Measurements from ENCODE around the gene TAF3.

The TAF3 gene

DNA sequence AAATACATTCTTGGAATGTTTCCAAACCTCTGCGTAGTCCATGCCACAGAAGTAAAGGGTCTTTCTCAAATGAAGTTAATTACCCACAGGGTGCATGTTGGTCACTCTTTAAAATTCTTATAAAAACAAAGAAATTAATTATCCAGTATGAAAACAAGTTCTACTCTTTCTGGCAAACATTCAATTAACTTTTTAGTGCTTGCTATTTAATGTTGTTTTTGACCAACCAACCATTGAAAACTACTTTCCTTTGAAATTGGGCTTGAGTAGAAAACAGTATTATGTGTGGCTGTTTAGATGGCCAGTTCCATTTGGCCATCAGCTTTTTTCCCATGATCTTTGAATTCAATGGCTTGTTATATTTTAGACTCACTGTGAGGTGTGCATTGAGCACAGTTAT lies 83.0 kb downstream of the TAF3 start:
- Histone ChIP-seq H3K9ac (ENCODE audit: low read length) (no peak overlapping the region), H3K79me1 (ENCODE audit: low read length) (peaks cover 4% of the 10 kb centered on the region), H2BK120ac (ENCODE audit: low read depth, low read length) (no peak overlapping the region), H3K4ac (ENCODE audit: low read depth, low read length) (no peak overlapping the region), H3K18ac (ENCODE audit: low read length) (no peak overlapping the region), H2BK5ac (ENCODE audit: low read length) (no peak overlapping the region), H4K5ac (ENCODE audit: low read length) (no peak overlapping the region), H3K4me2 (ENCODE audit: low read length) (no peak overlapping the region), H3K23ac (ENCODE audit: low read length) (no peak overlapping the region), H3K36me3 (ENCODE audit: control insufficient read depth, insufficient read depth, low read length) (no peaks in the 10 kb centered on the region), H3K4me3 (ENCODE audit: low read length) (no peak overlapping the region), H3K79me2 (ENCODE audit: control insufficient read depth, insufficient read depth, low read length) (no peaks in the 10 kb centered on the region), H3K56ac (ENCODE audit: low read length) (no peak overlapping the region), H2BK15ac (replicated peaks; ENCODE audit: low read depth) (no peak overlapping the region), H4K8ac (ENCODE audit: low read depth, low read length) (no peak overlapping the region), H3K27me3 (ENCODE audit: insufficient read depth, low read length, poor library complexity) (no peaks in the 10 kb centered on the region), H2AK5ac (ENCODE audit: low read length) (no peak overlapping the region), H3K27ac (ENCODE audit: low read depth, low read length) (no peak overlapping the region), H3K4me1 (ENCODE audit: control insufficient read depth, low read depth, low read length) (no peaks in the 10 kb centered on the region)
- no CpG with 5 or more reads among the region's 1 CpG for WGBS (ENCODE audit: extremely low coverage, insufficient coverage, low lambda C conversion rate)
- no peak for DNase-seq

DNA sequence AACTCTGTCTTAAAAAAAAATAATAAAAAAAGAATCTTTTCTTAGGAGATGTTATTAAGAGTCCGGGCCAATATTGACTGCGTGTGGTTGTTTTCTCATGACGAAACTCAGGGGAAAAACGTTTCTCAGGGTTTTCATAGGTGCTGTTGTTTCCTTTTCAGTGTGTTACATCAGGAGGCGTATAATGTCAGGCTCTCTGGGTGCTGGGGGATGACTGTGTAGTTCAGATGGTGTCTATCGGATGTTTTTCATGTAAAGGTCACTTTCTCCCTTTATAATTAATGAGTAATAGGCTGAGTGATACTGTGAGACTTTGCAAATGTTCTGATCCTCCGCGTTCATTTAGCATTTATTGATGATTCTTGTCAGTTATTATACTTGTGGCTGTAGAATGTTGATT lies 84.1 kb downstream of the TAF3 start:
- H3K56ac ChIP-seq (ENCODE audit: low read length): no peak overlapping the region
- no peak overlapping the region for H3K27ac ChIP-seq (ENCODE audit: low read depth, low read length)
- H3K18ac ChIP-seq (ENCODE audit: low read length): peak overlapping the region; percentile 68
- no peaks in the 10 kb centered on the region for H3K79me2 ChIP-seq (ENCODE audit: control insufficient read depth, insufficient read depth, low read length)
- no CpG with 5 or more reads among the region's 8 CpGs for WGBS (ENCODE audit: extremely low coverage, insufficient coverage, low lambda C conversion rate)
- peaks cover 4% of the 10 kb centered on the region for H3K79me1 ChIP-seq (ENCODE audit: low read length)
- no peak overlapping the region for H2BK120ac ChIP-seq (ENCODE audit: low read depth, low read length)
- H3K36me3 ChIP-seq (ENCODE audit: control insufficient read depth, insufficient read depth, low read length): no peaks in the 10 kb centered on the region
- no peak overlapping the region for H3K4ac ChIP-seq (ENCODE audit: low read depth, low read length)
- DNase-seq: no peak
- no peak overlapping the region for H3K4me3 ChIP-seq (ENCODE audit: low read length)
- H3K9ac ChIP-seq (ENCODE audit: low read length): no peak overlapping the region
- H3K23ac ChIP-seq (ENCODE audit: low read length): no peak overlapping the region
- no peak overlapping the region for H2AK5ac ChIP-seq (ENCODE audit: low read length)
- H3K4me1 ChIP-seq (ENCODE audit: control insufficient read depth, low read depth, low read length): no peaks in the 10 kb centered on the region
- no peak overlapping the region for H2BK5ac ChIP-seq (ENCODE audit: low read length)
- no peaks in the 10 kb centered on the region for H3K27me3 ChIP-seq (ENCODE audit: insufficient read depth, low read length, poor library complexity)
- H4K8ac ChIP-seq (ENCODE audit: low read depth, low read length): no peak overlapping the region
- H2BK15ac ChIP-seq (replicated peaks; ENCODE audit: low read depth): no peak overlapping the region
- H4K5ac ChIP-seq (ENCODE audit: low read length): no peak overlapping the region
- H3K4me2 ChIP-seq (ENCODE audit: low read length): no peak overlapping the region

DNA sequence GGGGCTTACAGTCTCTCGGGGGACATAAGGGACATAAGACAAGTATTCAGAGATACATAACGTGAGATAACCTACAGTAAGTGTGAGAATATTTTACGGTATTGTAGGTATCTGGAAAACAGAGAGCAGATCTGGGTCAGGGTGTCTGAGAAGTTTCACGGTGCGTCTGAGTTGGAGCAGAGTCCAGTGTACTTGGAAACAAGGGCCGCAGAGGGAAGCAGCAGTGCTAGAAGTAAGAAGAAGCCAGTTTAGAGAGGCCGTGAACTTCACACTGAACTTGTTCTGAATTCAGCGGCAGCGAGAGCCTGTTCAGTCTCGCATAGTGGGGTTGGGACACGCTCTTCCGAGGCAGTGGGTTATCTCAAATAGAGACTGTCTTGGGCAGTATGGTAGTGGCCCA lies 85.5 kb downstream of the TAF3 start:
- H3K18ac ChIP-seq (ENCODE audit: low read length): no peak overlapping the region
- H4K8ac ChIP-seq (ENCODE audit: low read depth, low read length): no peak overlapping the region
- peaks cover 4% of the 10 kb centered on the region for H3K79me1 ChIP-seq (ENCODE audit: low read length)
- H2BK120ac ChIP-seq (ENCODE audit: low read depth, low read length): no peak overlapping the region
- H3K9ac ChIP-seq (ENCODE audit: low read length): no peak overlapping the region
- DNase-seq: no peak
- H2AK5ac ChIP-seq (ENCODE audit: low read length): no peak overlapping the region
- H3K4me3 ChIP-seq (ENCODE audit: low read length): no peak overlapping the region
- no peaks in the 10 kb centered on the region for H3K79me2 ChIP-seq (ENCODE audit: control insufficient read depth, insufficient read depth, low read length)
- no CpG with 5 or more reads among the region's 12 CpGs for WGBS (ENCODE audit: extremely low coverage, insufficient coverage, low lambda C conversion rate)
- H3K4ac ChIP-seq (ENCODE audit: low read depth, low read length): no peak overlapping the region
- peak overlapping the region; percentile 56 for H4K5ac ChIP-seq (ENCODE audit: low read length)
- H3K27me3 ChIP-seq (ENCODE audit: insufficient read depth, low read length, poor library complexity): no peaks in the 10 kb centered on the region
- H2BK15ac ChIP-seq (replicated peaks; ENCODE audit: low read depth): no peak overlapping the region
- H3K36me3 ChIP-seq (ENCODE audit: control insufficient read depth, insufficient read depth, low read length): no peaks in the 10 kb centered on the region
- no peak overlapping the region for H3K4me2 ChIP-seq (ENCODE audit: low read length)
- H3K56ac ChIP-seq (ENCODE audit: low read length): no peak overlapping the region
- H3K4me1 ChIP-seq (ENCODE audit: control insufficient read depth, low read depth, low read length): no peaks in the 10 kb centered on the region
- H2BK5ac ChIP-seq (ENCODE audit: low read length): no peak overlapping the region
- no peak overlapping the region for H3K27ac ChIP-seq (ENCODE audit: low read depth, low read length)
- no peak overlapping the region for H3K23ac ChIP-seq (ENCODE audit: low read length)

DNA sequence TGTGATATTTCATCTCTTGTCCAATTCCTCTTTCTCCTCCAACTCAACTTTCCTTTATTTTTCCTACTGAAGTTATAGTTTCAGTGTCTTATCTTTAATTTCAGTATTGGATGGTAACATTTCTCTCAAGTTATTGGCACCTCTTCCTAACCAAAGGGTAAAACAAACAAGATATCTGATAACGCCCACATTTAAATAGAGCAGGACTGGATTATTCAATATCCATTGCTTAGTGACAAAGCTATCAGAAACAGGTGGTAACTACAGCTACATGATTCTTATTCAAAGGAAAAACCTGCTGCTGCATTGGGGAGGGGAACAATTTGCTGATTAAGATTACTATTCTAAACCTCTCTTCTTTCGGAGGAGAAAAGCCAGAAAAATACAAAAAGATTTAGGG lies 87.8 kb downstream of the TAF3 start:
- Histone ChIP-seq H2AK5ac (ENCODE audit: low read length) (no peak overlapping the region), H2BK15ac (replicated peaks; ENCODE audit: low read depth) (no peak overlapping the region), H3K79me1 (ENCODE audit: low read length) (peaks cover 4% of the 10 kb centered on the region), H2BK120ac (ENCODE audit: low read depth, low read length) (no peak overlapping the region), H3K18ac (ENCODE audit: low read length) (no peak overlapping the region), H4K5ac (ENCODE audit: low read length) (no peak overlapping the region), H3K9ac (ENCODE audit: low read length) (no peak overlapping the region), H2BK5ac (ENCODE audit: low read length) (no peak overlapping the region), H3K27me3 (ENCODE audit: insufficient read depth, low read length, poor library complexity) (no peaks in the 10 kb centered on the region), H3K4ac (ENCODE audit: low read depth, low read length) (no peak overlapping the region), H3K4me1 (ENCODE audit: control insufficient read depth, low read depth, low read length) (no peaks in the 10 kb centered on the region), H3K56ac (ENCODE audit: low read length) (no peak overlapping the region), H3K23ac (ENCODE audit: low read length) (no peak overlapping the region), H3K4me2 (ENCODE audit: low read length) (no peak overlapping the region), H3K4me3 (ENCODE audit: low read length) (no peak overlapping the region), H4K8ac (ENCODE audit: low read depth, low read length) (no peak overlapping the region), H3K36me3 (ENCODE audit: control insufficient read depth, insufficient read depth, low read length) (no peaks in the 10 kb centered on the region), H3K27ac (ENCODE audit: low read depth, low read length) (no peak overlapping the region), H3K79me2 (ENCODE audit: control insufficient read depth, insufficient read depth, low read length) (no peaks in the 10 kb centered on the region)
- whole genome bisulfite sequencing (ENCODE audit: extremely low coverage, insufficient coverage, low lambda C conversion rate): no CpG with 5 or more reads among the region's 2 CpGs
- DNase-seq: no peak

DNA sequence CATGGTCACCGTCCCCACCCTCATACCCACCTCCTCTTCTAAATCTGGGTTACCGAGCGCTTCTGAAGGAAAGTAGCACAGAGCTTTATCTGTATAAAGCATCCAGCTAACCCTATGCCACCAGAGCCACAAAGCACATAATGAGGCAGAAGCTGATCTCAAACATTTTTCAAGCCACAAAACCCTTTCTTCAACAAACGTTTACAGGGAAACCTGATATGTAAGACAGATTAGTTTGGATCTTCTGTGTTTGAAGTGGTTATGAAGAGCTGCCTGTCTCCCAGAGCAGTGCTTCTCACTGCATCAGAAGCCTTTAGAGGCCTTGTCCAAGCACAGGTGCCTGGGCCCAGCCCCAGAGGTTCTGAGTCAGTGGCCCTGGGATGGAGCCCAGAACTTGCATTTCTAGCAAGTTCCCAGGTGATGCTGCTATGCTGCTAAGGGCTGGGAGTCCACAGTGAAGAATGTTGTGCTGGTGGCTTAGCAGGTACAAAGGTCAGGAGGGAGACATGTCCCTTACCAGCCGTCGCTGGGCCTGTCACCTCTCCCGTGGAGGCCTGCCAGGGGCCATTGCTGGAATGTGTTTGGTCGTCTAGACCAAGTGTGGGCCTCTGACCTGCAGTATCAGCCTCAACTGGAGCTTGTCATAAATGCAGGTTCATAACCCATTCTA lies 90.4 kb downstream of the TAF3 start:
- Histone ChIP-seq H2BK5ac (ENCODE audit: low read length) (no peak overlapping the region), H3K9ac (ENCODE audit: low read length) (no peak overlapping the region), H4K8ac (ENCODE audit: low read depth, low read length) (no peak overlapping the region), H3K36me3 (ENCODE audit: control insufficient read depth, insufficient read depth, low read length) (no peaks in the 10 kb centered on the region), H3K23ac (ENCODE audit: low read length) (no peak overlapping the region), H3K27me3 (ENCODE audit: insufficient read depth, low read length, poor library complexity) (no peaks in the 10 kb centered on the region), H3K4me1 (ENCODE audit: control insufficient read depth, low read depth, low read length) (no peaks in the 10 kb centered on the region), H3K4me2 (ENCODE audit: low read length) (no peak overlapping the region), H2BK120ac (ENCODE audit: low read depth, low read length) (no peak overlapping the region), H4K5ac (ENCODE audit: low read length) (no peak overlapping the region), H3K4me3 (ENCODE audit: low read length) (no peak overlapping the region), H2BK15ac (replicated peaks; ENCODE audit: low read depth) (no peak overlapping the region), H3K79me1 (ENCODE audit: low read length) (peaks cover 5% of the 10 kb centered on the region), H3K56ac (ENCODE audit: low read length) (no peak overlapping the region), H3K4ac (ENCODE audit: low read depth, low read length) (no peak overlapping the region), H3K27ac (ENCODE audit: low read depth, low read length) (no peak overlapping the region), H3K18ac (ENCODE audit: low read length) (no peak overlapping the region), H2AK5ac (ENCODE audit: low read length) (no peak overlapping the region), H3K79me2 (ENCODE audit: control insufficient read depth, insufficient read depth, low read length) (no peaks in the 10 kb centered on the region)
- WGBS (ENCODE audit: extremely low coverage, insufficient coverage, low lambda C conversion rate): no CpG with 5 or more reads among the region's 8 CpGs
- DNase-seq: no peak
